Uterus (tissue), 2 donors: ENCODE results near the gene KRT3.

Source experiments
- CTCF ChIP-seq, 4 experiments: fragments of 200-600 bp in 2 of 4; fragments of 450-650 bp in 2 of 4; sonication (generic) in 2 of 4; IDR thresholded peaks; one replicate each; pipeline ENCODE4 v1.5.1; 2016 to 2019; ENCODE audit warnings: antibody characterized with exemption in 4 of 4, mild to moderate bottlenecking in 2 of 4, moderate library complexity in 1 of 4
- POLR2A ChIP-seq, 2 donors: fragments of 450-650 bp; IDR thresholded peaks; one replicate each; pipeline ENCODE4 v1.6.1; 2016; ENCODE audit warnings: antibody characterized with exemption in 2 of 2, mild to moderate bottlenecking in 1 of 2, moderate library complexity in 1 of 2

- no peak for TF ChIP-seq CTCF (IDR thresholded peaks at IDR 0.05)
- no peak for TF ChIP-seq POLR2A (IDR thresholded peaks at IDR 0.05)
These were observed 19.0 kb downstream of the KRT3 start, which contains the start of gene KRT76 for GRCh38 chr12:52776913-52777395.
